Subcutaneous adipose tissue (tissue), 4 donors: Measurements from ENCODE around the gene MT1H. TPM values are rescaled to one million over a fixed set of nuclear protein-coding genes. Genes with fewer than 3 reads are reported as not detected.

Source experiments
- total RNA-seq, 4 donors: library from RNA; depleted of rRNA; stranded (reverse); fragments of >200 nt; gene quantifications; one replicate each; pipeline ENCODE4 v1.1.0, GENCODE V29; 2016
- TF ChIP-seq, protein P1 (sequence below): fragments of 450-650 bp; IDR thresholded peaks from one replicate; pipeline ENCODE4 v1.5.1; 2016; ENCODE audit warnings: low read depth, mild to moderate bottlenecking, control low read depth, antibody characterized with exemption, moderate library complexity

MT1H gene
- total RNA-seq: 10 to 100 TPM in 1 of 4 donors, not detected in 3; 11.9 TPM

DNA sequence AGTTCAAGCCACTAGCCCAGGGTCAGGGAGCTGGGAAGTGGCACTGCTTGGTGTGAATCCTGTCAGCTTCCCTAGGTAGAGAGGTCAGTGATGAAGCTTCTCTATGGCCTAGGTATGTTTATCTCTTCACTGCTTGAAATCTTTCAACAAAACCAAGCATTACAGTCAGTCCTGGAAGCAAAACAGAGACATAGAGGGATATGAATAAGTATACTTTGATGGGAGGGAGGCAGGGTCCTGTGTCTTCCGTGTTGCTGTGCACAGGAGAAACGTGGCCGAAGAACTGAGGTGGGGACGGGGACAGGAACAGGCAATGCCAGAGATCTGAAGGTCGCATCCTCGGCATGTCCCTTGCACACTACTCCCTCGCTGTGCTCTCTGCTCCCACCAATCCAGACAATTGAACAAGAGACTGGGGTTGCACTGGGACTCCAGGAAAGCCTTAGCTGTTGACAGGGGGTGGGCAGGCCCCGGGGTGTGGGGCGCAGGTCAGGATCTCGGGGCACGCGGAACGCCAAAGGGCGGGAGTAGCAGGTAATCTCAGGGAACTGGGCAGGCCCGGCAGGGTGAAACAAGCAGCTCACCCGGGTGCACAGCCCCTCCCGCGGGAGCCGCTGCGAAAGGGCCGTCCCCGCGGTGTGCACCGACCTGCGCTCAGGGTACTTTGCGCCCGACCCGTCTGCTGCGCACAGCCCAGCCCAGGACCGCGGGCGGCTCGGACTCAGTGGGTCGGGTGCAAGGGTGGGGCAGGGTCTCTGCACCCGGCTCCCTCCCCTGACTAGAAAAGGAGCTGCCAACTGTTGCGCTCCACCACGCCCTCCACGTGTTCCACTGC is at the start of gene MT1H:
MT1H (plus strand) TSS at position 810 of the 835 bp plus-strand sequence. CDS start 71 bp downstream, outside the sequence.
- TF ChIP-seq, protein P1, sequence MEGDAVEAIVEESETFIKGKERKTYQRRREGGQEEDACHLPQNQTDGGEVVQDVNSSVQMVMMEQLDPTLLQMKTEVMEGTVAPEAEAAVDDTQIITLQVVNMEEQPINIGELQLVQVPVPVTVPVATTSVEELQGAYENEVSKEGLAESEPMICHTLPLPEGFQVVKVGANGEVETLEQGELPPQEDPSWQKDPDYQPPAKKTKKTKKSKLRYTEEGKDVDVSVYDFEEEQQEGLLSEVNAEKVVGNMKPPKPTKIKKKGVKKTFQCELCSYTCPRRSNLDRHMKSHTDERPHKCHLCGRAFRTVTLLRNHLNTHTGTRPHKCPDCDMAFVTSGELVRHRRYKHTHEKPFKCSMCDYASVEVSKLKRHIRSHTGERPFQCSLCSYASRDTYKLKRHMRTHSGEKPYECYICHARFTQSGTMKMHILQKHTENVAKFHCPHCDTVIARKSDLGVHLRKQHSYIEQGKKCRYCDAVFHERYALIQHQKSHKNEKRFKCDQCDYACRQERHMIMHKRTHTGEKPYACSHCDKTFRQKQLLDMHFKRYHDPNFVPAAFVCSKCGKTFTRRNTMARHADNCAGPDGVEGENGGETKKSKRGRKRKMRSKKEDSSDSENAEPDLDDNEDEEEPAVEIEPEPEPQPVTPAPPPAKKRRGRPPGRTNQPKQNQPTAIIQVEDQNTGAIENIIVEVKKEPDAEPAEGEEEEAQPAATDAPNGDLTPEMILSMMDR: no peak

DNA sequence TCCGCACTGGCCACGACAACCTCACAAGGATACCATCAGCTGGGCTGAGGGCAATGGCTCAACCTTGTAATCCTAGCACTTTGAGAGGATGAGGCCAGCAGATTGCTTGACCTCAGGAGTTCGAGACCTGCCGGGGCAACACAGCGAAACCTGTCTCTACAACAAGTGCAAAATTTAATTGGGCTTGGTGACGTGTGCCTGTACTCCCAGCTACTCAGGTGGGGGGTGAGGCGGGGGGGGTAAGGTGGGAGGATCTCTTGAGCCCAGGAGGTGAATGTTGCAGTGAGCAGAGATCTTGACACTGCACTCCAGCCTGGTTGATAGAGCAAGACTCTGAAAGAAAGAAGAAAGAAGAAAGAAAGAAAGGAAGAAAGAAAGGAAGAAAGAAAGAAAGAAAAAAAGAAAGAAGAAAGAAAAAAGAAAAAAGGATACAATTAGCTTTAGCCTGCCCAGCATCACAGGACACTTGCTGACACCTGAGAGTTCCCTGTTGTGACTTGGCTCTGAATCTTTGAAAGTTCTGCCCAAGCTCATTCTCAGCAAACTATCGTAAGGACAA is 49.2 kb upstream of the MT1H start:
- TF ChIP-seq, protein P1: no peak

DNA sequence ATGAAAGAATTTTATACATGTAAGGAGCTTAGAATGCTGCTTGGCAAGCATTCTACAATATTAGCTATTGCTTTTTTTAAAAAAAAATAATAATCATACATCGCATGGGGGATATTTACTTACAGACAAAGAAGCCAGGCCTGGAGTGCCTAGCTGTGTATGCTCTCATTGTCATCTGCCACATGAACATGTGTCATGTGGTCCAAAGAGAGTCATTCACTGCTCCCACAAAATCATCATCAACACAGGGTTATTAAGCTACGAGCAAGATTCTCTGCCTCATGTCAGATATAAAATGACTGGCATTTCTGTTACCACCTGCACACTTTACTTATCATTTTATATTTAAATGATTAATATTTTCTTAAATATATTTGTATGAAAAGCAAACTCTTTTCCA is 46.0 kb upstream of the MT1H start:
- TF ChIP-seq, protein P1: no peak

DNA sequence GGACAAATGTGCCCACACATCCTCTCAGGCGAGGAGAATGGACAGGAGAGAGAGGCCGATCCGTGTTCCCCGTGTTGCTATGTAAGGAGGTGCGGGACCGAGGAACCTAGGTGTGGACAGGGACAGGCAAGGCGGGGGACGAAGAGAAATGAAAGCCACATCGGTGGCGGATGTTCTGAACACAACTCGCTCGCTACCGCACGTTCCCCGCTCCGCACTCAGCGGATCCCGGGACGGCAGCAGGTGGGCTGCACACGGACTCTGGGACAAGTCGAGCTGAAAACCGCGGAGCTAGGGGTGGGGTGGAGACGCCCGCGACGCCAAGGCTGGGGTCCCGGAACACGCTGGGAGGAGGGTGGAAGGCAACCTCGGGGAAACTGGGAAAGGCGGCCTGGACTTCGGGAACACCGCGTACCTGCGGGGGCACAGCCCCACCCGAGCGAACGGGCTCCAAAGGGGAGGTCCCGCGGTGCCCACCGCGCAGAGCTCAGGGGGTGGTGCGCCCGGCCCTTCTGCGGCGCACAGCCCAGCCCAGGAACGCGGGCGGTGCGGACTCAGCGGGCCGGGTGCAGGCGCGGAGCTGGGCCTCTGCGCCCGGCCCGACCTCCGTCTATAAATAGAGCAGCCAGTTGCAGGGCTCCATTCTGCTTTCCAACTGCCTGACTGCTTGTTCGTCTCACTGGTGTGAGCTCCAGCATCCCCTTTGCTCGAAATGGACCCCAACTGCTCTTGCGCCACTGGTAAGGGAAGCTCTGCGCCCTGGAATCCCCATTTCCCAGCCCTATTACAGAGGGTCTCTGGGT is 44.3 kb upstream of the MT1H start, which contains the start of gene MT1E:
MT1E (plus strand) TSS at position 642 of the 803 bp plus-strand sequence; CDS start at position 713, 71 bp downstream.
- TF ChIP-seq, protein P1: no peak

DNA sequence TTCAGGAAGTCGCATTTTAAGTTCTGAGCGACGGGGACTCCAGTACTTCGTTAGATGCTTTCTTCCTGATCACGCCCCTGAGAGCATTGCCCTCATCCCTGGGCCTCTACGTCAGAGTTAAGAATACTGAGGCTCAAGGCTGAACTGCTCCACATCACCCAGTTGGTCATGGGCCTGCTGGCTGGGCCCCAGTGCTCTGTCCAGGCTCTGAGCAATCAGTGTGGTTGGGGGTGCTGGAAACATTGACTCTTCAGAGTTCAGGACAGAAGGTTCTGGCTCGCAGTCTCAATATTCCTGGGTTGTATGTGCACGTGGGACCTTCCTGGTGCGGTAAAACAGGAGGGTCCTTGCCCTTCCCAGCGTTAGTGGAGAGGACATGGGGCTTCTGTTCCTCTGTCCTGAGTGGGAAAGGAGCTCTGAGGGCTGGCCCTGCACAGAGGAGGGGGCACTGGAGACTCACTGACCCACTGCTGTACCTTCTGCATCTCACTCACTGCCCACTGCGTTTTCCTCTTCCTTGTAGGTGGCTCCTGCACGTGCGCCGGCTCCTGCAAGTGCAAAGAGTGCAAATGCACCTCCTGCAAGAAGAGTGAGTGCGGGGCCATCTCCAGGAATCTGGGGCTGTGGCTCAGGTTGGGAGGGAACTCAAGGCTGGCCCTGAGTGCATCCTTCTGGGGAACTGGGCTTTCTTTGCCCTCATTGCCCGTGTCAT is 43.5 kb upstream of the MT1H start:
- TF ChIP-seq, protein P1: no peak

DNA sequence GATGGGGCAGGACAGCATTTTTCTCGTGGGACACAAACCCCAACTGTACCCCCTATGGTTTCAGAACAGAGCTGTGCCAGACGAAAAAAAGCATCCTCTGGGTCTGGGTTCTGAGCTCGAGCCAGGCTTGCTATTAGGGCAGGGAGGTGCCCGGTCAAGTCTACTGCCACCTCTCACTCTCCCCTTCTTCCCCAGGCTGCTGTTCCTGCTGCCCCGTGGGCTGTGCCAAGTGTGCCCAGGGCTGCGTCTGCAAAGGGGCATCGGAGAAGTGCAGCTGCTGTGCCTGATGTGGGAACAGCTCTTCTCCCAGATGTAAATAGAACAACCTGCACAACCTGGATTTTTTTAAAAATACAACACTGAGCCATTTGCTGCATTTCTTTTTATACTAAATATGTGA is 42.9 kb upstream of the MT1H start:
- TF ChIP-seq, protein P1: no peak
